Measurements from ENCODE around the gene UGT3A2.

- TF ChIP-seq POLR2A (IDR thresholded peaks at IDR 0.05; ENCODE audit: extremely low read depth, insufficient read length) (no peak), MAX (IDR thresholded peaks at IDR 0.05; ENCODE audit: low read depth, low read length) (no peak)
- TF ChIP-seq, protein P1, sequence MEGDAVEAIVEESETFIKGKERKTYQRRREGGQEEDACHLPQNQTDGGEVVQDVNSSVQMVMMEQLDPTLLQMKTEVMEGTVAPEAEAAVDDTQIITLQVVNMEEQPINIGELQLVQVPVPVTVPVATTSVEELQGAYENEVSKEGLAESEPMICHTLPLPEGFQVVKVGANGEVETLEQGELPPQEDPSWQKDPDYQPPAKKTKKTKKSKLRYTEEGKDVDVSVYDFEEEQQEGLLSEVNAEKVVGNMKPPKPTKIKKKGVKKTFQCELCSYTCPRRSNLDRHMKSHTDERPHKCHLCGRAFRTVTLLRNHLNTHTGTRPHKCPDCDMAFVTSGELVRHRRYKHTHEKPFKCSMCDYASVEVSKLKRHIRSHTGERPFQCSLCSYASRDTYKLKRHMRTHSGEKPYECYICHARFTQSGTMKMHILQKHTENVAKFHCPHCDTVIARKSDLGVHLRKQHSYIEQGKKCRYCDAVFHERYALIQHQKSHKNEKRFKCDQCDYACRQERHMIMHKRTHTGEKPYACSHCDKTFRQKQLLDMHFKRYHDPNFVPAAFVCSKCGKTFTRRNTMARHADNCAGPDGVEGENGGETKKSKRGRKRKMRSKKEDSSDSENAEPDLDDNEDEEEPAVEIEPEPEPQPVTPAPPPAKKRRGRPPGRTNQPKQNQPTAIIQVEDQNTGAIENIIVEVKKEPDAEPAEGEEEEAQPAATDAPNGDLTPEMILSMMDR (IDR thresholded peaks at IDR 0.05; ENCODE audit: low read depth, low read length), result no peak
Observed at GRCh38 chr5:36007366-36007765, 59.3 kb downstream of the UGT3A2 start.

Measured in NB4 (cell line).